Hepatocyte (in vitro differentiated cells): Measurements from ENCODE around the gene OBSL1. TPM values are rescaled to one million over a fixed set of nuclear protein-coding genes. Genes with fewer than 3 reads are reported as not detected.

Experiments
- DNase-seq: peaks from one replicate; pipeline ENCODE4 v3.0.0-alpha.2; 2016; ENCODE audit warnings: low spot score
- H2AFZ ChIP-seq: fragments of 200-600 bp; sonication (generic); 2 replicates; pipeline ENCODE4 v1.6.0; 2016; ENCODE audit warnings: antibody characterized with exemption, mild to moderate bottlenecking
- H3K27ac ChIP-seq: fragments of 200-600 bp; sonication (generic); 2 replicates; pipeline ENCODE4 v1.5.1; 2016; ENCODE audit warnings: mild to moderate bottlenecking
- H3K27me3 ChIP-seq: fragments of 200-600 bp; sonication (generic); 2 replicates; pipeline ENCODE4 v1.6.1; 2016
- H3K36me3 ChIP-seq: fragments of 200-600 bp; sonication (generic); replicated peaks from 2 replicates; pipeline ENCODE4 v1.5.1; 2016; ENCODE audit warnings: low read depth; ENCODE audit not compliant: insufficient read depth
- H3K4me1 ChIP-seq: fragments of 200-600 bp; sonication (generic); 2 replicates; pipeline ENCODE4 v1.5.1; 2016; ENCODE audit warnings: mild to moderate bottlenecking, moderate library complexity; ENCODE audit not compliant: insufficient read depth
- H3K4me2 ChIP-seq: fragments of 200-600 bp; sonication (generic); 2 replicates; pipeline ENCODE4 v1.6.0; 2016
- H3K4me3 ChIP-seq: fragments of 200-600 bp; sonication (generic); 2 replicates; pipeline ENCODE4 v1.5.1; 2016; ENCODE audit warnings: mild to moderate bottlenecking
- H3K79me2 ChIP-seq: fragments of 200-600 bp; sonication (generic); 2 replicates; pipeline ENCODE4 v1.6.0; 2017; ENCODE audit warnings: mild to moderate bottlenecking
- H3K9me2 ChIP-seq: fragments of 200-600 bp; sonication (generic); replicated peaks from 2 replicates; pipeline ENCODE4 v1.6.0; 2017; ENCODE audit warnings: mild to moderate bottlenecking; ENCODE audit not compliant: insufficient read depth
- H3K9me3 ChIP-seq: fragments of 200-600 bp; sonication (generic); 2 replicates; pipeline ENCODE4 v1.5.1; 2016; ENCODE audit warnings: low read depth, mild to moderate bottlenecking
- H4K20me1 ChIP-seq: fragments of 200-600 bp; sonication (generic); 2 replicates; pipeline ENCODE4 v1.6.0; 2016; ENCODE audit warnings: mild to moderate bottlenecking; ENCODE audit not compliant: insufficient read depth, poor library complexity, severe bottlenecking
- EZH2 ChIP-seq: fragments of 200-600 bp; sonication (generic); IDR thresholded peaks from 2 replicates; pipeline ENCODE4 v1.6.1; 2016; ENCODE audit warnings: antibody characterized with exemption, mild to moderate bottlenecking, borderline replicate concordance
- EZH2phosphoT487 ChIP-seq: fragments of 200-600 bp; sonication (generic); IDR thresholded peaks from one replicate; pipeline ENCODE4 v1.6.1; 2018; ENCODE audit warnings: antibody characterized with exemption, mild to moderate bottlenecking, low read depth, moderate library complexity; ENCODE audit not compliant: unreplicated experiment, severe bottlenecking
- WGBS: methylation state at CpG from one replicate; pipeline ENCODE4 v1.1.6; 2016; ENCODE audit warnings: low lambda C conversion rate; ENCODE audit errors: missing lambda C conversion rate; 5-methylcytosine and 5-hydroxymethylcytosine counted together
- polyA plus RNA-seq: library from polyadenylated mRNA; unstranded; fragments of >200 nt; fragmentation: Nextera tagmentation; extraction: Ambion mirVana; gene quantifications from 2 replicates; pipeline ENCODE4 v1.2.1, GENCODE V29; 2016
- total RNA-seq: library from RNA; depleted of rRNA; stranded (reverse); fragments of >200 nt; gene quantifications from 2 replicates; pipeline ENCODE4 v1.2.3, GENCODE V29; 2014
- TF ChIP-seq, protein P1 (sequence below): fragments of 200-600 bp; sonication (generic); IDR thresholded peaks from 2 replicates; pipeline ENCODE4 v1.5.1; 2016; ENCODE audit warnings: antibody characterized with exemption, mild to moderate bottlenecking; ENCODE audit not compliant: poor library complexity

Gene OBSL1
- total and polyA plus RNA-seq, 2 experiments from 2014 or later: 61.0 to 84.6 TPM

DNA sequence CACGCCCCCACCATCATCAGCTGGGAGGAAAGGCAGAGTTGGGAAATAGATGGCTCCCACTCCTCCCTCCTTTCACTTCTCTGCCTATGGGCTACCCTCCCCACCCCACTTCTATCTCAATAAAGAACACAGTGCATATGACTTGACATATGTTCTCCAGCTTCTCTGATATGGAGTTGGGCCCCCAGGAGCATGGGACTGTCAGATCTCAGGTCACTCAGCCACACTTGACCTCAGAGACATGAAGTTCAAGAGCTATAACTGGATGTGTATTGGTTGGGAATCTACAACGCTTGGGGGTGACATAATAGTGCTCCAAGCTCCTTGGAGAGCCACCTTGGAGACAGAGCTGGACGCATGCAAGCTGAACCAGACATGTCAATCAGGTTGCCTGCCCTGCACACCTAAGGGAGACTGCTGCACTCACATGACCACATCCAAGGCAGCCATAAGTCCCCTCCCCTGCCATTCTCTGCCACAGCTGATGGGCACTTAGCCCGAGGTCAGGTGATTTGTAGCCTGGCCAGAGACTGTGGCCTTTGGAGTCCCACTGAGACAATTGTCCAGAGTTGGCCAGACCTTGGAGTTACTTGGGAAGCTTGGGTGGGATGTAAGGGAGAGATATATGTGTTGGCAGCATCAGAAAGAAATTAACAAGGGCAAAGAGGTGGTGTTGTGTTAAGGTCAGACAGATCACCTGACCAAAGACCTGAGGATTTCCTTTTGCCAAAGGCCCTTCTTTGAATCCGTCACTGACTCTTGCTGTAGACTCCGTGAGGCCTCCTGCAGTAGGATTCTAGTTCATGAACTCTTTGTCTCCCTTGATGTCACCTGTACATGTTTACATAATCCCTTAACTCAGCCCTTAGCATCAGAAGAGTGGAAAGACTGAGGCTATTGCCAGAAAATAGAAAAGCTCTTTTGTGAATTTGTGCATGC is 4.5 kb upstream of the OBSL1 start:
- H3K4me2 ChIP-seq: peak overlapping the region; percentile 35
- no peaks in the 10 kb centered on the region for H3K9me2 ChIP-seq
- 83% methylated on average over 6 of the region's 6 CpGs for WGBS
- H3K4me3 ChIP-seq: no peak overlapping the region
- DNase-seq: no peak
- peak overlapping the region; percentile 49 for H3K27ac ChIP-seq
- H3K9me3 ChIP-seq: no peaks in the 10 kb centered on the region
- H4K20me1 ChIP-seq: no peaks in the 10 kb centered on the region
- no peak overlapping the region for H2AFZ ChIP-seq
- TF ChIP-seq, protein P1, sequence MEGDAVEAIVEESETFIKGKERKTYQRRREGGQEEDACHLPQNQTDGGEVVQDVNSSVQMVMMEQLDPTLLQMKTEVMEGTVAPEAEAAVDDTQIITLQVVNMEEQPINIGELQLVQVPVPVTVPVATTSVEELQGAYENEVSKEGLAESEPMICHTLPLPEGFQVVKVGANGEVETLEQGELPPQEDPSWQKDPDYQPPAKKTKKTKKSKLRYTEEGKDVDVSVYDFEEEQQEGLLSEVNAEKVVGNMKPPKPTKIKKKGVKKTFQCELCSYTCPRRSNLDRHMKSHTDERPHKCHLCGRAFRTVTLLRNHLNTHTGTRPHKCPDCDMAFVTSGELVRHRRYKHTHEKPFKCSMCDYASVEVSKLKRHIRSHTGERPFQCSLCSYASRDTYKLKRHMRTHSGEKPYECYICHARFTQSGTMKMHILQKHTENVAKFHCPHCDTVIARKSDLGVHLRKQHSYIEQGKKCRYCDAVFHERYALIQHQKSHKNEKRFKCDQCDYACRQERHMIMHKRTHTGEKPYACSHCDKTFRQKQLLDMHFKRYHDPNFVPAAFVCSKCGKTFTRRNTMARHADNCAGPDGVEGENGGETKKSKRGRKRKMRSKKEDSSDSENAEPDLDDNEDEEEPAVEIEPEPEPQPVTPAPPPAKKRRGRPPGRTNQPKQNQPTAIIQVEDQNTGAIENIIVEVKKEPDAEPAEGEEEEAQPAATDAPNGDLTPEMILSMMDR: no peak
- no peak for TF ChIP-seq EZH2
- no peak for TF ChIP-seq EZH2phosphoT487
- H3K4me1 ChIP-seq: peaks cover 16% of the 10 kb centered on the region
- no peaks in the 10 kb centered on the region for H3K36me3 ChIP-seq
- no peaks in the 10 kb centered on the region for H3K79me2 ChIP-seq
- no peaks in the 10 kb centered on the region for H3K27me3 ChIP-seq

DNA sequence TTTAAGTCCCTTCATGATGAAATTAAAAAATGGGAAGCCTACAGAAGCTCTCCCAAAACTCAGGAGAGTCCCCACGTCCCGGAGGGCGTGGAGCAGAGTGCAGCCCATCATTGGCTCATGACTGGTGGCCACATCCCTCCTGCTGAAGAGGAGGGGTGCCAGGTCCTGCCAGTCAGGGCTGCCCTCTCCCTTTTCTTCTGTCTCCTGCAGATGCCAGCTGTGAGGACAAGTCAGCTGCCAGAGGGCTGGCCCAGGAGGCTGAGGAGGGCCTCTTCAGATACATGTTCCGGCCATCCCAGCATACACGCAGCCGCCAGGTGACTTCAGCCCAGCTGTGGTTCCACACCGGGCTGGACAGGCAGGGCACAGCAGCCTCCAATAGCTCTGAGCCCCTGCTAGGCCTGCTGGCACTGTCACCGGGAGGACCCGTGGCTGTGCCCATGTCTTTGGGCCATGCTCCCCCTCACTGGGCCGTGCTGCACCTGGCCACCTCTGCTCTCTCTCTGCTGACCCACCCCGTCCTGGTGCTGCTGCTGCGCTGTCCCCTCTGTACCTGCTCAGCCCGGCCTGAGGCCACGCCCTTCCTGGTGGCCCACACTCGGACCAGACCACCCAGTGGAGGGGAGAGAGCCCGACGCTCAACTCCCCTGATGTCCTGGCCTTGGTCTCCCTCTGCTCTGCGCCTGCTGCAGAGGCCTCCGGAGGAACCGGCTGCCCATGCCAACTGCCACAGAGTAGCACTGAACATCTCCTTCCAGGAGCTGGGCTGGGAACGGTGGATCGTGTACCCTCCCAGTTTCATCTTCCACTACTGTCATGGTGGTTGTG is 3.4 kb upstream of the OBSL1 start:
- no peak overlapping the region for H3K4me3 ChIP-seq
- H3K36me3 ChIP-seq: no peaks in the 10 kb centered on the region
- H3K27me3 ChIP-seq: no peaks in the 10 kb centered on the region
- no peak overlapping the region for H3K27ac ChIP-seq
- H3K4me1 ChIP-seq: peaks cover 21% of the 10 kb centered on the region
- H3K9me2 ChIP-seq: no peaks in the 10 kb centered on the region
- H3K9me3 ChIP-seq: no peaks in the 10 kb centered on the region
- H3K79me2 ChIP-seq: peaks cover 7% of the 10 kb centered on the region
- H2AFZ ChIP-seq: no peak overlapping the region
- H3K4me2 ChIP-seq: no peak overlapping the region
- no peak for TF ChIP-seq EZH2phosphoT487
- no peak for TF ChIP-seq EZH2
- TF ChIP-seq, protein P1: no peak
- no peak for DNase-seq
- H4K20me1 ChIP-seq: peaks cover 7% of the 10 kb centered on the region
- WGBS: 90% methylated on average over 20 of the region's 22 CpGs

DNA sequence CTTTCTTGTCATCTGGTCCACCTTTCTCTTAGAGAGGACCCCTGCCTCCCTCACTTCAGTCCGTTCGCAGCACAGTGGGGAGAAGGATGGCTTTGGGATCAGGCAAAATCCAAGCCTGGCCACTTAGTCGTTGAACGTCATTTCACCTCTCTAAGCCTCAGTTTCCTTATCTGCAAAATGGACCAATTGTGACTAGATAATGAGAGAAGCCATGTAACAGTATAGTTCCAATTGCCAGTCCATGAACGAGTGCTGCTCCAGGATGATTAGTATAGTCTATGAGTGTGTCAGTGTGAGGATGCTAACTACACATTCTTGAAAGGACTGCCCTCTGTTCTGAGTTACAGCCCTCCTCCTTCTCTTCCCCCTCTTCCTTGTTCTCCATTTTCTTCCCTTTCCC is 1.8 kb upstream of the OBSL1 start:
- DNase-seq: no peak
- Histone ChIP-seq H3K27me3 (no peaks in the 10 kb centered on the region), H3K9me3 (no peaks in the 10 kb centered on the region), H4K20me1 (peaks cover 10% of the 10 kb centered on the region), H3K4me3 (no peak overlapping the region), H3K27ac (no peak overlapping the region), H3K4me2 (no peak overlapping the region), H2AFZ (no peak overlapping the region), H3K79me2 (peaks cover 15% of the 10 kb centered on the region), H3K36me3 (no peaks in the 10 kb centered on the region), H3K9me2 (no peaks in the 10 kb centered on the region), H3K4me1 (peaks cover 21% of the 10 kb centered on the region)
- no peak for TF ChIP-seq EZH2phosphoT487
- no peak for TF ChIP-seq EZH2
- TF ChIP-seq, protein P1: no peak
- WGBS: 92% methylated on average over 5 of the region's 5 CpGs
